Activated T-cell treated with anti-CD3 and anti-CD28 coated beads for 1 hour (primary cell): ENCODE data around the gene MGAT2.
A peak's percentile ranks its signal among the peaks of the same experiment; 100 is the strongest.
"Not testable (repeated sequence)": the region's sequence is repeated elsewhere in the genome, so short reads cannot be mapped to it uniquely, and the experiment has no call there.

ENCODE experiments used
- DNase-seq: peaks from one replicate; pipeline ENCODE4 v3.0.0-alpha.2; 2020; ENCODE audit warnings: low read depth

The MGAT2 gene

DNA sequence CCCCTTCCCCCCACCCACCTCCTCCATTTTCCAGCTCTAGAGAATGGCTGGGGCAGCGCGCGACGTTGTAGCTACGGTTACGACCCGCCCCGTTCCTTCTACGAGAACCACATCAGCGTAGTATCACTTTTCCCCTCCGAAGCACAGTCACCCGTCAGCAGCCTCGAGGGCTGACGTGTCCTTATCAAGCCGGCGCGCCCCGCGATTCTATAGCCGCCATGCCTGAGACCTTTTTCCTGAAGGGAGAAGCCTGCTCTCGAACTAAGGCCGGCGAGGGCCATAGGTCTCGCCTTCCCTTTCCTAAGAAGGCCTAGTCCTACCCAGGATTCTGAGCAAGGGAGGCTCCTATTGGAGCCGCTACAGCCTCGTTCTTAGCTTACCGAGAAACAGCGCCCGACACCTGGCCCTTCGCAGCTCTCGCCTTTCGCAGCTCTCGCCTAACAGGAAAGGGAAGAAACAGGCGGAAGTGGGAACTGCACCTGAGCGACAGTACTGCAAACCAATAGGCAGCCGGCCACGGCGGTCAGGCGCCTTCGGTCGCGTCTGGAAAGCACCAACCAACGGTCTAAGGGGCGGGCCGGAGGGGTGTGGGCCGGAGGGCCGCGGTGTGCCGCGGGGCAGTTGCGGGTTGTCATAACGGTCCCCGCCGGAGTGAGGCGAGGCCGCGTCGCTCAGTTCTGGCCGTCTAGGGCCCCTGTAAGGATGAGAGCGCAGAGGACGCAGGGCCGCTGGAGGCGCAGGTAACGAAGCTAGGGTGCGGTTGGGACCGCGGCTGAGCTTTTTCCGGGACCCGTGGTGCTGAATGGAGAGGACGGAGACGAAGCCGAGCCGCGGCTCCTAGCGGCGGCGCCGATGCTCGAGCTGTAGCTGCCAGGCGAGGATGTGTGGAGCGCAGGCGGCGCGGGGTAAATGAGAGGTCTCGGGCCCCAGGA lies at the start of gene MGAT2, which contains the start of gene RPL36AL:
Gene MGAT2 (plus strand): TSS at position 618 of the 932 bp plus-strand sequence. CDS start 470 bp downstream, outside the sequence.
Gene RPL36AL (minus strand): TSS at position 445 of the 932 bp plus-strand sequence. CDS start 1,522 bp downstream, outside the sequence.
- peak; percentile 82 for DNase-seq

DNA sequence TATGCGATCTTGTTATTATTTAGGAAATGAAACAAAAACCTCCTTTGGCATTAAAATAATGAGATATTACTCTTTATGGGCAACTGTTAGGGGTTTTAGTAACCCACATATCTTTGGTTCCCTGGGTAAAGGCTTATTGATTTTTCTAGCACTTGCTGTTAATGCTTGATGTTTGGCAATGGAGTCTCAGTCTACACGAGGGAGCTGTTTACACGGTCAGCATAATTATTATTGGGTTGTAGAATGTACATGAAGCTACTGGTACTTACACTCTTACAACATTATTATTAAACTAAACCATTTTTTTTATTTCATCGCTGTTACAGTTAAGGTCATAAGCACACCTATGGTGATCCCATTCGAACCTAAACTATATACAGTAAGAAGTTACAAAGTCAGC lies 46.6 kb upstream of the MGAT2 start:
- DNase-seq, result no peak

DNA sequence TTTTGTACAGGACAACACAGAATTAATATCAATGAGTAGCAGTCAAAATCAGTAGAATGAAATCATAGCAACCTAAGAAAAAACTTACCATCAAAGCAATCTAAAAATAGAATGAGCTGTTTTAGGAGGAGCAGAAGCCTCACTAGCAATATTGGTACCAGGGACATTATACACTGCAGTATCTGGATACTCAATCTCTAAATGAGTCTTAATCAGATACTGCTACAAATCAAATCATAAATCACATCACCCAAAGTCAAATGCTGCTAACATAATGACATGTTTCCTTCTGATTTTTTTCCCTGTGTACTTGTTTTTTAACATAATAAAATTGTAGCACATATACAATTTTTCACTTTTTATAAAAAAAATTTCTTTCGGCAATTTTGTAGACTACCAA lies 42.5 kb upstream of the MGAT2 start:
- no peak for DNase-seq

DNA sequence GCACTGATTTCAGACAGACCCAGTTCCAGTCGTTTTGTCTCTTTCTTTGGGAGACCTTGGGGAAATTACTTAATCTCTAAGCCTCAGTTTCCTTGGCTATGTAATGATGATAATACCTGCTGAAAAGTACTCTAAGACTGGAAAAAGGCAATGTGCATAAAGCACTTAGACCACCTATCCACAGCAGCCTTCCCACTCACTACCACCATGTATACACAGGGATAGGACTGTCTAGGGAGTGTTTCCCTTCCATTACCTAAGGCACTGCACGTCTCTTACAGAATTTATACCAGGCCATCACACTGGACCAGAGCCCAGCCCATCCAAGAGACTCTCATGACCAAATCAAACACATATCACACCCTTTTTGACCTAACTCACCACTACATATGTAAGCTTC lies 40.8 kb upstream of the MGAT2 start:
- DNase-seq, result no peak

DNA sequence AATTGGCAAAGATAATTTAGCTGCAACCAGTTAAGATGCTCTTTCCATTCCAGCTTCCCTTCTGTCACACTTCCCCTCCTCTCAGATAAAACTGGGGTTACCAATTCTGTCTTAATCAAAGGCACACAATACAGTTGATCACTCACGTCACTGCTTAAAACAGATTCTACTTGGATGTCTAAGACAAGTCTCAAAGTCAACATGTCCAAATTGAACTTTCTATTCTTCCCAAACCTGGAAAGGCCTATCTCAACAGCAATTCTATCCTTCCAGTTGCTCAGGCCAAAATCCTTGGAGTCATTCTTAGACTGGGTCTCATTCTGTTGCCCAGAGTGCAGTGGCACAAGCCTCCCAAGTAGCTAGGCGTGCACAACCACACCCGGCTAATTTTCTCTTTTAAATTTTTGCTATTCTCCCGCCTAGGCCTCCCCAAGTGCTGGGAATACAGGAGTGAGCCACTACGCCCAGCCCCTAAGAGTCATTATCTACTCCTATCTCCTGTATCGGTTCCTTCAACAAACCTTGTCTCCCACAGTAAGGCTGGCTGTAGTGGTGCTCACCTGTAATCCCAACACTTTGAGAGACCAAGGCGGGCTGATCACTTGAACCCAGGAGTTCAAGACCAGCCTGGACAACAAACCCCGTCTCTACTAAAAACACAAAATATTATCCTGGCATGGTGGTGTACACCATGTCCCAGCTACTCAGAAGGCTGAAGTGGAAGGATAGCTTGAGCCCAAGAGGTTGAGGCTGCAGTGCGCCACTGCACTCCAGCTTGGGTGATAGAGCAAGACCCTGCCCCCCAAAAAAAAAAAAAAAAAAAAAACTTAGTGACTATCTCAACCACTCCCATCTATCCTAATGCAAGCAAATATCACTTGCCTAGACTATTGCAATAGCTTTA lies 39.1 kb upstream of the MGAT2 start:
- no peak for DNase-seq

DNA sequence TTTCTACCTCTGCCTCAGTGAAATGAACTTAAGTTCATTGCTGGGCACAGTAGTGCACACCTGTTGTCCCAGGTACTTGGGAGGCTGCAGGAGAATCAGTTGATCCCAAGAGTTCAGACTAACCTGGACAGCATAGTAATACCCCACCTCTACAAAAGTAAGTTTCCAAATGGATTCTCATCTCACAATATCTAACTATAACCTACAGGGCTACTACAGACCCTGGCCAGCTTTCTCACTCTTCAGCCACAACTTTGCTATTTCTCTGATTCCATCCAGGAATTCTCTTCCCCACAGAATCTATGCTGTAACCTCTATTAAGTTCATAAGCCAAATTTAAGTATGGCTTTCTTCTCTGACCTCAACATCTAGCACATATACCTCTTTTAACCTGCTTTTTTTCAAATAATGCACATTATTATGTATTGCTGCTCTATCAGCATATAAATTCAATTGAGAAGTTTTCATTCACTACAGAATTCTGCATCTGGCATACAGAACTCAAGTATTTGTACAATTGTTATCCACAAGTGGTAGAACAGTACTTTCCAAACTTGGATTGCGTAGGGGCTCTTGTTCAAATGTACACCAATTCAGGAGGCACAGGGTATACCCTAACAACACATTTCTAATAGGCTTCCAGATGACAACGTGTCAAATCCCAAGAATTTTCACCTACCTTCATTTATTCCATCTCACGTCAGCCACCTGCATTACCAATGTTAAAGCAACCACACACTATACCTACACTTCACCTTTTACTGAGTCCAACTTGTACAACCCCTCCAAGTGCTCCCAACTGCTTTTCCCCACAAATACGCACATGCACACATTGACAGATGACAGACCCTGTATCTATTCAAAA lies 38.3 kb upstream of the MGAT2 start:
- DNase-seq, result no peak

DNA sequence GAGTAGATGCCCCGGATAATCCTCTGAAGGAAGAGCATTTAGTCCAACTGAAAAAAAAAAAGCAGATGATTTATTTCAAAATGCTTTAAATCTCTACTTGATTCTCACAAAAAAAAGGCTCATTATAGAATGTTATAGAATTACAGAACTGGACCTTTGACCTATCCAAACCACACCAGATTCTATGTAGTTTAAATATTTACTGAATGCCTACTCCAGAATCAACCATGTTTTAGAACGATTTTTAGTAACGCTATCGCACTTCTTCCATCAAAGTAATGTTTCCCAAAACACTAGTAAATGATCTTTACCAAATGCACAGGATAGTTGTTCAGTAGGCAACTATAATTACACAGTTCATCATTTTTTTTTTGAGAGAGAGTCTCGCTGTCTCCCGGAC lies 37.0 kb upstream of the MGAT2 start:
- DNase-seq, result no peak

DNA sequence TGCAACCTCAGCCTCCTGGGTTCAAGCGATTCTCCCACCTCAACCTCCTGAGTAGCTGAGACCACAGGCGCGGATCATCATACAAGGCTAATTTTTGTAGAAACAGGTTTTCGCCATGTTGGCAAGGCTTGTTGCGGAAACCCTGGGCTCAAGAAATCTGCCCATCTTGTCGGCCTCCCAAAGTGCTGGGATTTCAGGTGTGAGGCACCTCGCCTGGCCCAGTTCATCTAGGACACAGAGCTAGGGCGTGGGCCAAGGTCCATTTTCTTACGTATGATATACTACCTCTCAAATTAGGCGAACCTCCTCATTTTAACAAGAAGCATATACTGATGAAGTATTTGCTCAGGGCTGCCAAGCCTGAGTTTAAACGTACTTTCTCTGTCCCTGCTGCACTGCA lies 36.5 kb upstream of the MGAT2 start:
- no peak for DNase-seq

DNA sequence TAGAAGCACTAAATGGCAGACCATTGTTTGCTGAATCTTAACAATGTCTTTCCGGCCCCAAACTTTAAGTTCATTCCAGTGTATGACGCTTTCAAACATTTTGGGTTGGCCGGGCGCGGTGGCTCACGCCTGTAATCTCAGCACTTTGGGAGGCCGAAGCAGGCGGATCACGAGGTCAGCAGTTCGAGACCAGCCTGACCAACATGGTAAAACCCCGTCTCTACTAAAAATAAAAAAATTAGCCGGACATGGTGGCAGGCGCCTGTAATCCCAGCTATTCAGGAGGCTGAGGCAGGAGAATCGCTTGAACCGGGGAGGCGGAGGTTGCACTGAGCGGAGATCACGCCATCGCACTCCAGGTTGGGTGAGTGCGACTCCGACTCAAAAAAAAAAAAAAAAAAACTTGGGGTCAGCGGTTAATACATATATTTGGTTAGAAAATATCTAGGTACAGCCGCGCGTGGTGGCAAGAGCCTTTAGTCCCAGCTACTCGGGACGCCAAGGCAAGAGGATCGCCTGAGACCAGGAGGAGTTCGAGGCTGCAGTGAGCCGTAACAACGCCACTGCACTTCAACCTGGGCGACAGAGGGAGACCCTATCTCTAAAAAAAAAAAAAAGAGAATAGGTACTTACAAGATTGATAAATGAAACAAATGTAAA lies 35.5 kb upstream of the MGAT2 start:
- not testable (repeated sequence) for DNase-seq

DNA sequence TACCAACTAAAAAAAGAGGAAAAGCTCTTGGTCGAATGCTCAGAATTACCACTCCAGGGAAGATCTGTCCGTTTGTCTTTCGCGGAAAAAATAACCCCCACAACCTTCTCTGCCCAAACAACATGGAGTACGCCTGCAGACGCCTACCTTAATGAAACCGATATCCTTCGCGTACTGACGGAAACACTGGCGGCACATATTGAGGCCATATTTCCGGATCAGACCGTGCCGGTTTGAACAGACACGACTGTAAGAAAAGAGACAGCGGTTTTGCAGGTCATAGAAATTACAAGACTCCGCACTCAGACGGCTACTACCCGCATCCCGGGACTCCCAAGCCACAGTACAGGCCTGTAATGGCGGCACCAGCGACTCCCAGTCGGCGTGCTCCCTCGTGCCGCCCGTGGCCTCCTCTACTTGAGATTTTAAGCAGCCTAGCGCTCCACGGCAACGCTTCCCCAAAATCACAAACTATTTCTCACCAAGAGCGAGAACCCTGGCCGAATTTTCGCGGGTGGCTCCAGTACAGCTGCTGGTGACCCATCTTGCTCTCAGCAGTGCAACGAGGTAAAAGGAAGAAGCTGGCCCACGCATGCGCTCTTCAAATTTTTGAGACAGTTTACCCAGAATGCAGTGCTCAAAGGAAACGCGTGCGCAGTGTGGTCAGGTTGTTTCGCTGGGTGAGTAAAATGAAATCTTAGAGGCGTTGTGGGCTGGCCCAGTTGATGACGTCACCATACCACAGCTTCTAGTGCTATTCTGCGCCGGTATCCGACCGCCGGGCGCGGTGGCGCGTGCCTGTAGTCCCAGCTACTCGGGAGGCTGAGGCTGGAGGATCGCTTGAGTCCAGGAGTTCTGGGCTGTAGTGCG lies 34.6 kb upstream of the MGAT2 start, which contains the start of gene RPS29:
Gene RPS29 (minus strand): TSS at position 578 of the 870 bp plus-strand sequence. CDS start 34 bp downstream, at position 544.
- DNase-seq, result peak; percentile 97

DNA sequence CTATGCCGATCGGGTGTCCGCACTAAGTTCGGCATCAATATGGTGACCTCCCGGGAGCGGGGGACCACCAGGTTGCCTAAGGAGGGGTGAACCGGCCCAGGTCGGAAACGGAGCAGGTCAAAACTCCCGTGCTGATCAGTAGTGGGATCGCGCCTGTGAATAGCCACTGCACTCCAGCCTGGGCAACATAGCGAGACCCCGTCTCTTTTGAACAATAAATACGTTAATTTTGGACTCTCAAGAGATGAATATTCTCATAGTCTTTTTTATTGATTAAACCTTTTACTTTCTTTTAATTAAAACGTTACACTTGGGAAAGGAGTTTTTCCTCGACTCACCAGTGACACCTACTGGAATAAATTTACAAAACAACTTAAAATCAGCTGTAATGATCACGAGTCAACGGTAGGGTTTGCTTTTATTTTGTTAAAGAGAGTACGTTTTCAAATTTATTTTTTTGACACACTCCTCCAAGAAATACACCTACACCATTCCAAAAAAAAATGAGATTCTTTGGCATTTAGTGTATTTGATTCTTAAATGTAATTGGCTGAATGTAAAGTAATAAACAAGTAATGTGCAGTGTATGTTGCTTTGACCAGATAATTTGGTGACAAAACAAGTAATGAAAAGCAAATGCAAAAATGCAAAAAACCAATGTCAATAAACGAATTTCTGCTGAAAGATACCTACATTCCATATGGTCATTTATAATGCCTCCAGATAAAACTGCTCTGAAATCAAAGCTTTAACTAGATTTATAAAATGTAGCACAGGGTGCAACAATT lies 33.7 kb upstream of the MGAT2 start:
- DNase-seq, result peak; percentile 18

DNA sequence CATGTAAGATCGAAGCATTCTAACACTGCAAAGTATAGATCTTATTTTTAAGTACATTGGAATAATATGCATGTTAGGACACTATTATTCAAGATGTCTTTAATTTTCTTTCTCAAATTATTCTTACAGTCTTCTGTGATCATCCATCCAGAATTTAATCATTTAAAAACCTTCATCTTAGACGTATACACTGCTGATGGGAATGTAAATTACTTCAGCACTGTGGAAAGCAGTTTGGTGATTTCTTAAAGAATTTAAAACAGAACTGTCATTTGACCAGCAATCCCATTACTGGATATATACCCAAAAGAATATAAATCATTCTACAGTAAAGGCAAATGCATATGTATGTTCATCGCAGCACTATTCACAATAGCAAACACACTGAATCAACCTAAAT lies 31.2 kb upstream of the MGAT2 start:
- DNase-seq, result no peak

DNA sequence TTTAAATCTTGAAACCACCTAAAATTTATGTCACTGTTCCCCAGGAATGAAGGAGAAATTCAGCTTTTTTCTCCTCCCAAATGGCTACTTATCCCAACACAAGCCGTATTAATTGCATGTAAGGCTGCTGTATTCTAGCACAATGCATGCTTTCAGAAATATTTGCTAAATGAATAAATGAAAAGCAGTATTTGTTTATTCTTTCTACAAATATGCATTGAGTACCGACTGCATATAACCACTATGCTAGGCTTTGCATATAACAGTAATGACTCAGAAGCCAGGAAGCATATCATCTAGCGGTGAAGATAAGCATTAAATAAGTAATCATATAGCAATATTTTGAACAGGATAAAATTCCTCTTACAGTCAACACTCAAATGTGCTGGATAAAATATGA lies 27.6 kb upstream of the MGAT2 start:
- DNase-seq, result no peak

DNA sequence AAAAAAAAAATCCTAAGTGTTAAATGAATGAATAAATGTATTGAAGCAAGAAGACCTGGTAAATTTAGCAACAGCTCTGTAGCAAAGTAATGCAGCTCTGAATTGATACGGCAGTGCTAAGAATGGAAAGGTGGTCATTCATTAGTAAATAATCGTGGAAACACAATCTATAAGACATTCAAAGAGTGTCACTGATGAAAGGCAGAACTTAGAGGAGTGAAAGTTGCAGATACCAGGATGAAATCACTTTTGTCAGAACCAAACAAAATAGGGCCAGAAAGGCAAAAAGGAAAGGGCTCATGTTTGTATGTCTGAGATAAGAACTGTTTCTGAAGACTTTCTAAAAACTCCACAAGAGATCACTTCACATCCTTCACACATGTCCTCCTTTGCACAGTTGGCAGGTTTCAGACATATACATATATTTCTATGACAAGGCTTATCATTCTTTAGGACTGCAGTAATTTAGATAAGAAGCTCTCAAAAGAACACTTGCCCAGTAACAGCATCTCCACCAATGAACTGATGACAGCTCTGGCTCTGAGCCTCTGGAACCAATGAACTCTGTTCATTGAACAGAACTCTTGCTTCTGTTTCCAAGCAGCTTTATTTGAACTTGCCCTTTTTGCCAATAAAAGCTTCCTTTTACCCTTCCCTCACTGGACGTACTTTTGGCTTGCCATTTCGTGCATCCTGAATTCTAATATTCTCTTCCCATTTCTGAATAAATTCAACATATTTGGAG lies 26.1 kb upstream of the MGAT2 start:
- DNase-seq, result no peak

DNA sequence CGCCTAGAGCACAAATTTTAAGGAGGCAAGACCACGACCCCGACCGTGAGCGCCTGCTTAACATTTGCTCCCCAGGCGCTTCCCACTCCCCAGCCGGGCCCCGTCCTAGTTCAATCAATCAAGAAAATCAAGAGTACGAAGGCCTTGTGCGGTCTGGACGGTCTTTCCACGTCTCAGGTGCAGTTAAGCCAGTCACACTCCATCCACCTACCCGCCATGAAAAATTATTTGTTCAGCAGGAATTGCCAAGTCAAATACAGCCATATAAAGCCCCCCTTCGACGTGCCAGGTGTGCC lies 22.5 kb upstream of the MGAT2 start:
- no peak for DNase-seq

DNA sequence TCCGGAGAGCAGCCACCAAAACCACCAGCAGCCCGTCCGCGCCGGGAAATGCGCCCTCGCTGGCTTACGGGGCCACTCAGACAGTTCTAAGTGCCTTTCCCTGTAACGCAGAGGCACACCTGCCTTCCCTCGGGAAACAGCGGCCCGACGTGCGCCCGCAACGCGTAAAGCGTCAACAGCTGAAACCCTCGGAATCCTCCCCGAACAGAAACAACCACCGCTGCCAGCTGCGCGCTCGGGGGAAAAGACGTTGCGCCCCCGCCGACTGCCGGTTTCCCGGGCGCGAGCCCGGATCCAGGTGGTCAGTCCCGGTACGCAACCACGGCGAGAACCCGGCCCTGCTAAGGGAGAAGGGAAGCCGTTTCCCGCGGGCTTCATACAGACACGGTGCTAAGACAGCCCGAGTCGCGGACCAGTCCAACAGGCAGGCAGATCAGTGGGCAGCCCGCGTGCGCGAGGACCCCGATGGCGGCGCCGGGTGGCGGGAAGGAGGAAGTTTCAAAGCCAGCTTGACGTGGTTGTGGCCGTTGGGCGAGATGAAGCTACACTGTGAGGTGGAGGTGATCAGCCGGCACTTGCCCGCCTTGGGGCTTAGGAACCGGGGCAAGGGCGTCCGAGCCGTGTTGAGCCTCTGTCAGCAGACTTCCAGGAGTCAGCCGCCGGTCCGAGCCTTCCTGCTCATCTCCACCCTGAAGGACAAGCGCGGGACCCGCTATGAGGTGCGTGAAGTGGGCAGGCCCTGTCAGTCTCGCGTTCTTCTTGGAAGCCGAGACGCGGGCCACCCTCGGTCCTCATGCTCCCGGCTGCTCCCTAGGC lies 21.9 kb upstream of the MGAT2 start, which contains the start of gene LRR1:
Gene LRR1 (plus strand): TSS at position 456 of the 816 bp plus-strand sequence. CDS start 81 bp downstream, at position 537.
- peak; percentile 80 for DNase-seq

DNA sequence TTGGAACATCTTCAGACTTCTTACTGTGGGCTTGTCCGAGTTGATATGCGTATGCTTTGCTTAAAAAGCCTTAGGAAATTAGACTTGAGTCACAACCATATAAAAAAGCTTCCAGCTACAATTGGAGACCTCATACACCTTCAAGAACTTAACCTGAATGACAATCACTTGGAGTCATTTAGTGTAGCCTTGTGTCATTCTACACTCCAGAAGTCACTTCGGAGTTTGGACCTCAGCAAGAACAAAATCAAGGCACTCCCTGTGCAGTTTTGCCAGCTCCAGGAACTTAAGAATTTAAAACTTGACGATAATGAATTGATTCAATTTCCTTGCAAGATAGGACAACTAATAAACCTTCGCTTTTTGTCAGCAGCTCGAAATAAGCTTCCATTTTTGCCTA lies 13.0 kb upstream of the MGAT2 start:
- DNase-seq, result no peak

DNA sequence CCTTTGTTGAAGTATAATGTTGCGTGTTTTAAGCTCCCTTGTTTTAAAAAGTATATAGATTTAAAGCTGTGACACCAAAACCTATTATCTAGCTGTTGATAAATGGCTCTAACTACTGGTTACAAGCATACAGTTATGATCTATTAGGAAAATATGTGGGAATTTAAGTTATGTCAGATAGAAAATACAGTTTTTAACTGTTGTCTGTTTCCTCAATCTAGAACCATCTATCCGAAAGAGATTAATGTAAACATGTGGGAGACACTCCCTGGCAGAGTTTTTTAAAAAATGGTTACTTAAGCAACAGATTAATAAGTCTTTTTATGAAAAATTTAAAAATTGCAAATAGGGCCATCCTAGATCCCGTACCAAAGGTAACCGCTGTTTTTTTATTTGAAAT lies 8.3 kb upstream of the MGAT2 start:
- DNase-seq, result no peak
